Skeletal muscle satellite cell (primary cell): Measurements from ENCODE around the gene GCAT.

Source experiments
- H3K27me3 ChIP-seq: 2 replicates; pipeline ENCODE4 v1.7.0; 2013; ENCODE audit warnings: low read length; ENCODE audit not compliant: control insufficient read depth, insufficient read depth
- H3K36me3 ChIP-seq: 2 replicates; pipeline ENCODE4 v1.7.0; 2013; ENCODE audit warnings: mild to moderate bottlenecking, control low read depth, low read length; ENCODE audit not compliant: insufficient read depth
- H3K4me1 ChIP-seq: 2 replicates; pipeline ENCODE4 v1.7.0; 2013; ENCODE audit warnings: low read length; ENCODE audit not compliant: control insufficient read depth, insufficient read depth
- H3K4me2 ChIP-seq: 2 replicates; pipeline ENCODE4 v1.7.0; 2013; ENCODE audit warnings: mild to moderate bottlenecking, low read length
- H3K4me3 ChIP-seq: 2 replicates; pipeline ENCODE4 v1.7.0; 2013; ENCODE audit warnings: low read length
- H3K9ac ChIP-seq: 2 replicates; pipeline ENCODE4 v1.7.0; 2013; ENCODE audit warnings: mild to moderate bottlenecking, low read depth, low read length, moderate library complexity
- H3K9me3 ChIP-seq: replicated peaks from 2 replicates; pipeline ENCODE4 v1.7.0; 2013; ENCODE audit warnings: mild to moderate bottlenecking, control low read depth, low read length

GCAT gene

GRCh38 chr22:37803639-37804351 is 3.9 kb upstream of the GCAT start:
- no peaks in the 10 kb centered on the region for H3K9me3 ChIP-seq
- no peaks in the 10 kb centered on the region for H3K27me3 ChIP-seq
- H3K4me2 ChIP-seq, result peak overlapping the region; percentile 99
- H3K36me3 ChIP-seq, result no peaks in the 10 kb centered on the region
- H3K4me3 ChIP-seq, result no peak overlapping the region
- peaks cover 46% of the 10 kb centered on the region for H3K4me1 ChIP-seq
- no peak overlapping the region for H3K9ac ChIP-seq

GRCh38 chr22:37804352-37804880 is 3.3 kb upstream of the GCAT start:
- H3K36me3 ChIP-seq, result no peaks in the 10 kb centered on the region
- peaks cover 46% of the 10 kb centered on the region for H3K4me1 ChIP-seq
- H3K9me3 ChIP-seq, result no peaks in the 10 kb centered on the region
- peak overlapping the region; percentile 99 for H3K4me2 ChIP-seq
- peak overlapping the region; percentile 97 for H3K9ac ChIP-seq
- no peaks in the 10 kb centered on the region for H3K27me3 ChIP-seq
- peak overlapping the region; percentile 68 for H3K4me3 ChIP-seq

- no peaks in the 10 kb centered on the region for H3K9me3 ChIP-seq
- peak overlapping the region; percentile 97 for H3K9ac ChIP-seq
- H3K27me3 ChIP-seq, result no peaks in the 10 kb centered on the region
- peak overlapping the region; percentile 68 for H3K4me3 ChIP-seq
- no peaks in the 10 kb centered on the region for H3K36me3 ChIP-seq
- peaks cover 46% of the 10 kb centered on the region for H3K4me1 ChIP-seq
- peak overlapping the region; percentile 99 for H3K4me2 ChIP-seq
Observed at GRCh38 chr22:37804881-37805809, 2.6 kb upstream of the GCAT start.

- no peaks in the 10 kb centered on the region for H3K9me3 ChIP-seq
- no peaks in the 10 kb centered on the region for H3K36me3 ChIP-seq
- peak overlapping the region; percentile 99 for H3K4me2 ChIP-seq
- H3K4me1 ChIP-seq, result peaks cover 46% of the 10 kb centered on the region
- no peaks in the 10 kb centered on the region for H3K27me3 ChIP-seq
- H3K9ac ChIP-seq, result peak overlapping the region; percentile 97
- peak overlapping the region; percentile 68 for H3K4me3 ChIP-seq
Observed at GRCh38 chr22:37805810-37806277, 1.9 kb upstream of the GCAT start.

- peak overlapping the region; percentile 99 for H3K4me2 ChIP-seq
- peak overlapping the region; percentile 68 for H3K4me3 ChIP-seq
- H3K9me3 ChIP-seq, result no peaks in the 10 kb centered on the region
- no peaks in the 10 kb centered on the region for H3K36me3 ChIP-seq
- peaks cover 46% of the 10 kb centered on the region for H3K4me1 ChIP-seq
- H3K9ac ChIP-seq, result peak overlapping the region; percentile 97
- H3K27me3 ChIP-seq, result no peaks in the 10 kb centered on the region
Observed at GRCh38 chr22:37806409-37807333, 1.1 kb upstream of the GCAT start.

GRCh38 chr22:37808294-37808657 is 542 bp downstream of the GCAT start:
- Histone ChIP-seq H3K36me3 (no peaks in the 10 kb centered on the region), H3K9me3 (no peaks in the 10 kb centered on the region), H3K4me3 (peak overlapping the region; percentile 73), H3K4me2 (peak overlapping the region; percentile 99), H3K9ac (peak overlapping the region; percentile 78), H3K4me1 (peaks cover 36% of the 10 kb centered on the region), H3K27me3 (no peaks in the 10 kb centered on the region)

- peaks cover 30% of the 10 kb centered on the region for H3K4me1 ChIP-seq
- no peaks in the 10 kb centered on the region for H3K36me3 ChIP-seq
- H3K4me2 ChIP-seq, result no peak overlapping the region
- H3K27me3 ChIP-seq, result no peaks in the 10 kb centered on the region
- no peaks in the 10 kb centered on the region for H3K9me3 ChIP-seq
- H3K9ac ChIP-seq, result no peak overlapping the region
- H3K4me3 ChIP-seq, result no peak overlapping the region
Observed at GRCh38 chr22:37809672-37810333, 2.1 kb downstream of the GCAT start.

- no peak overlapping the region for H3K9ac ChIP-seq
- no peak overlapping the region for H3K4me2 ChIP-seq
- H3K27me3 ChIP-seq, result no peaks in the 10 kb centered on the region
- H3K4me1 ChIP-seq, result peaks cover 11% of the 10 kb centered on the region
- no peak overlapping the region for H3K4me3 ChIP-seq
- no peaks in the 10 kb centered on the region for H3K9me3 ChIP-seq
- H3K36me3 ChIP-seq, result no peaks in the 10 kb centered on the region
Observed at GRCh38 chr22:37811867-37812266, 4.1 kb downstream of the GCAT start.

GRCh38 chr22:37812869-37813678 is 5.3 kb downstream of the GCAT start:
- no peaks in the 10 kb centered on the region for H3K9me3 ChIP-seq
- H3K4me3 ChIP-seq, result no peak overlapping the region
- no peaks in the 10 kb centered on the region for H3K36me3 ChIP-seq
- no peak overlapping the region for H3K4me2 ChIP-seq
- H3K4me1 ChIP-seq, result peaks cover 9% of the 10 kb centered on the region
- no peaks in the 10 kb centered on the region for H3K27me3 ChIP-seq
- no peak overlapping the region for H3K9ac ChIP-seq

GRCh38 chr22:37815593-37815992 is 7.9 kb downstream of the GCAT start:
- no peak overlapping the region for H3K9ac ChIP-seq
- H3K4me3 ChIP-seq, result no peak overlapping the region
- H3K4me2 ChIP-seq, result no peak overlapping the region
- H3K36me3 ChIP-seq, result no peaks in the 10 kb centered on the region
- peaks cover 8% of the 10 kb centered on the region for H3K27me3 ChIP-seq
- peaks cover 13% of the 10 kb centered on the region for H3K4me1 ChIP-seq
- no peaks in the 10 kb centered on the region for H3K9me3 ChIP-seq
